Right lobe of liver (tissue), 4 donors: ENCODE data around the gene TIAM2.

Experiments used
- POLR2A ChIP-seq: fragments of 450-650 bp; IDR thresholded peaks from one replicate; pipeline ENCODE4 v1.6.1; 2017; ENCODE audit warnings: antibody characterized with exemption, mild to moderate bottlenecking
- TF ChIP-seq, protein P1 (sequence below), 4 donors: fragments of 200-600 bp in 3 of 4; fragments of 450-650 bp in 1 of 4; IDR thresholded peaks; one replicate each; pipeline versions ENCODE4 v1.5.1 to v1.8.0; 2016 to 2022; ENCODE audit warnings: antibody characterized with exemption in 4 of 4, mild to moderate bottlenecking in 2 of 4
- donor health status: DM: no; HTN: no; CAD: no.
- donor health status: DM: no; HTN: no; CAD: no.
- donor health status: DM: no; HTN: yes; CAD: no.

DNA sequence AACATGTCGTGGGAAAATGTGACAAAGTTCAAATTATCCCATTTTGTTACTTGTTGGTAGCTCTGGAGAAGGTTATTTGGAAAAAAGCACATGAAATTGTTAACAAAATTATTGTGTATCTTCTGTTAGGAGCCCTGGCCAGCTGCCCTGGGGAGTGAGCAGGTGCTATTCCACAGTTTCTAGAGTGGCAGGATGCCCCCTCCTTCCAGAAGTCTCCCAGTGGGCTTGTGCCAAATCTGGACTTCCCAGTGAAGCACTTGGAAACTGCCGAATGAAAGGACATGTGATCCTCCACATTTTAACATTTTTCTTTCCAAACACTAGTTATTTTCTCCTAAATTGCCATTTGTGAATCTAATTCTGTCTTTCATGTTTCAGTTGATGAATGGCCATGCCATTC, 201.8 kb downstream of the TIAM2 start:
- TF ChIP-seq, protein P1, sequence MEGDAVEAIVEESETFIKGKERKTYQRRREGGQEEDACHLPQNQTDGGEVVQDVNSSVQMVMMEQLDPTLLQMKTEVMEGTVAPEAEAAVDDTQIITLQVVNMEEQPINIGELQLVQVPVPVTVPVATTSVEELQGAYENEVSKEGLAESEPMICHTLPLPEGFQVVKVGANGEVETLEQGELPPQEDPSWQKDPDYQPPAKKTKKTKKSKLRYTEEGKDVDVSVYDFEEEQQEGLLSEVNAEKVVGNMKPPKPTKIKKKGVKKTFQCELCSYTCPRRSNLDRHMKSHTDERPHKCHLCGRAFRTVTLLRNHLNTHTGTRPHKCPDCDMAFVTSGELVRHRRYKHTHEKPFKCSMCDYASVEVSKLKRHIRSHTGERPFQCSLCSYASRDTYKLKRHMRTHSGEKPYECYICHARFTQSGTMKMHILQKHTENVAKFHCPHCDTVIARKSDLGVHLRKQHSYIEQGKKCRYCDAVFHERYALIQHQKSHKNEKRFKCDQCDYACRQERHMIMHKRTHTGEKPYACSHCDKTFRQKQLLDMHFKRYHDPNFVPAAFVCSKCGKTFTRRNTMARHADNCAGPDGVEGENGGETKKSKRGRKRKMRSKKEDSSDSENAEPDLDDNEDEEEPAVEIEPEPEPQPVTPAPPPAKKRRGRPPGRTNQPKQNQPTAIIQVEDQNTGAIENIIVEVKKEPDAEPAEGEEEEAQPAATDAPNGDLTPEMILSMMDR (IDR thresholded peaks at IDR 0.05): no peak
- no peak for TF ChIP-seq POLR2A
